ENCODE results near the gene PRPF4. TPM values are rescaled to one million over a fixed set of nuclear protein-coding genes. Genes with fewer than 3 reads are reported as not detected.
"Not testable (repeated sequence)": the region's sequence is repeated elsewhere in the genome, so short reads cannot be mapped to it uniquely, and the experiment has no call there.

The PRPF4 gene
- total RNA-seq, 4 donors from 2014 or later = 13.4 to 20.5 (median 16.5) TPM

- H3K36me3 ChIP-seq = peaks cover 11 to 96% of the 10 kb centered on the region in 2 donors
- H3K27me3 ChIP-seq = no peaks in the 10 kb centered on the region
- H3K27ac ChIP-seq = no peak overlapping the region
- peaks cover 0 to 22% (median 3%) of the 10 kb centered on the region in 3 donors for H3K4me1 ChIP-seq
- no peaks in the 10 kb centered on the region for H3K9me3 ChIP-seq
- no peak for ATAC-seq
- H3K4me3 ChIP-seq = no peak overlapping the region
- WGBS, 2 donors (ENCODE audit: low coverage in 1 of 2) = 86 to 96% methylated on average over 3 to 4 of the region's 4 CpGs
- TF ChIP-seq EP300 (IDR thresholded peaks at IDR 0.05) (no peak), POLR2AphosphoS5 (IDR thresholded peaks at IDR 0.05) (no peak), CTCF (IDR thresholded peaks at IDR 0.05) (no peak), POLR2A (IDR thresholded peaks at IDR 0.05) (no peak)
Measured at GRCh38 chr9:113281356-113281755, 5.9 kb downstream of the PRPF4 start.

DNA sequence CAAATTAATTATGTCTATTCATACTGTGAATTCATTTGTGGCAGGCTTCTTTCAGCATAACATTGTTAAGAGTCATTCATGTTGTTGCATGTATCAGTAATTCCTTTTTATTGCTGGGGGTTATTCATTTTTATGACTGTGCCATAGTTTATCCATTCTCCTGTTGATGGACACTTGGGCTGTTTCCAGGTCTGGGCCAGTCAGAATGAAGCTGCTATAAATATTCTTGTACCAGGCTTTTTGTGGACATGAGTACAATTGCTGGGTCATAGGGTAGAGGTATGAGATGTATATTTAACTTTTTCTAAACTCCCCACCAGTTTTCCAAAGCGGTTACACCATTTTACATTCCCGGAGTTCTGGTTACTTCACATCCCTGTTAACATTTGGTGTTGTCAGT is 13.6 kb downstream of the PRPF4 start:
- H3K27me3 ChIP-seq = no peaks in the 10 kb centered on the region
- no peaks in the 10 kb centered on the region for H3K9me3 ChIP-seq
- H3K27ac ChIP-seq = no peak overlapping the region
- ATAC-seq = no peak
- peaks cover 8 to 100% of the 10 kb centered on the region in 2 donors for H3K36me3 ChIP-seq
- H3K4me3 ChIP-seq = no peak overlapping the region
- 97 to 100% methylated on average over 2 of the region's 2 CpGs for WGBS, 2 donors (ENCODE audit: low coverage in 1 of 2)
- no peaks in the 10 kb centered on the region for H3K4me1 ChIP-seq
- no peak for TF ChIP-seq POLR2A (IDR thresholded peaks at IDR 0.05)
- TF ChIP-seq EP300 (IDR thresholded peaks at IDR 0.05) = no peak
- TF ChIP-seq CTCF (IDR thresholded peaks at IDR 0.05) = no peak
- no peak for TF ChIP-seq POLR2AphosphoS5 (IDR thresholded peaks at IDR 0.05)

DNA sequence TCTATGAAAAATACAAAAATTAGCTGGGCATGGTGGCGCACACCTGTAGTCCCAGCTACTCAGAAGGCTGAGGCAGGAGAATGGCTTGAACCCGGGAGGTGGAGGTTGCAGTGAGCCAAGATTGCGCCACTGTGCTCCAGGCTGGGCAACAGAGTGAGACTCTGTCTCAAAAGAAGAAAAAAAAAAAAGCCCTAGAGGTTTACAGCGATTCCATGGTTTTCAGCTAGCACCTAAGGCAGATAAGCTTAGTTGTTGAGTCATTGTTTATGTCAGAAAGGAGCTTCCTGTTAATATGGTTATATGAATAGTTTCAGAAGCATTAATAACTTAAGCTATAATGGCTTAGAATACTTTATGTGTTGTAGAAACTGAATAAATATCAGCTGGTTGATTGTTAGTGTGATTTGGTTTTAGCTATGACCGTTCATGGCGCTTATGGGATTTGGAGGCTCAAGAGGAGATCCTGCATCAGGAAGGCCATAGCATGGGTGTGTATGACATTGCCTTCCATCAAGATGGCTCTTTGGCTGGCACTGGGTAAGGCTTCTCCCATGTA is 14.7 kb downstream of the PRPF4 start:
- WGBS, 2 donors (ENCODE audit: low coverage in 1 of 2) = 80 to 97% methylated on average over 3 to 6 of the region's 6 CpGs
- H3K4me1 ChIP-seq = no peaks in the 10 kb centered on the region
- no peaks in the 10 kb centered on the region for H3K27me3 ChIP-seq
- peaks cover 8 to 90% of the 10 kb centered on the region in 2 donors for H3K36me3 ChIP-seq
- no peak for ATAC-seq
- H3K27ac ChIP-seq = no peak overlapping the region
- H3K4me3 ChIP-seq = no peak overlapping the region
- no peaks in the 10 kb centered on the region for H3K9me3 ChIP-seq
- TF ChIP-seq EP300 (IDR thresholded peaks at IDR 0.05) (no peak), POLR2AphosphoS5 (IDR thresholded peaks at IDR 0.05) (no peak), CTCF (IDR thresholded peaks at IDR 0.05) (no peak)

DNA sequence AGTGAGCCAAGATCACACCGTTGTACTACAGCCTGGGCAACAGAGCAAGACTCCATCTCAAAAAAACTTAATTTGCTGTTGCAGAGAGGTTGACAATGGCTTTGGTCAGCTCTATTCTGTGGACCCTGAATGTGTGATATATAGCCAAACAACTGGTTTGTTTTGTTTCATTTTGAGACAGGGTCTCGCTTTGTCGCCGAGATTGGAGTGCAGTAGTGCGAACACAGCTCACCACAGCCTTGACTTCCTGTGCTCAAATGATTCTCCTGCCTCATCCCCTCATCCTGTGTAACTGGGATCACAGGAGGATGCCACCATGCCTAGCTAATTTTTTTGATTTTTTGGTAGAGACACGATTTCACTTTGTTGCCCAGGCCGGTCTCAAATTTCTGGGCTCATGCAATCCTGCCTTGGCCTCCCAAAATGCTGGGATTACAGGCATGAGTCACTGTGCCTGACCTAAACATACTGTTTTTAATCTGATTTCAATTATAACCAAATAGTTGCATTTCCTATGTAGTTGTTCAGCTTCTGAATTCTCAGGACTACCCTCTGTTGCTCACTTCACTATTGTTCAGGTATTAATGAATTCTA is 17.9 kb downstream of the PRPF4 start:
- H3K9me3 ChIP-seq = no peaks in the 10 kb centered on the region
- TF ChIP-seq POLR2AphosphoS5 (IDR thresholded peaks at IDR 0.05) = no peak
- no peak for TF ChIP-seq POLR2A (IDR thresholded peaks at IDR 0.05)
- TF ChIP-seq EP300 (IDR thresholded peaks at IDR 0.05) = no peak
- H3K27ac ChIP-seq = no peak overlapping the region
- H3K4me3 ChIP-seq = no peak overlapping the region
- no peaks in the 10 kb centered on the region for H3K4me1 ChIP-seq
- no peak for ATAC-seq
- H3K36me3 ChIP-seq = peaks cover 8 to 58% of the 10 kb centered on the region in 2 donors
- H3K27me3 ChIP-seq = no peaks in the 10 kb centered on the region
- 91 to 92% methylated on average over 7 of the region's 7 CpGs for WGBS, 2 donors (ENCODE audit: low coverage in 1 of 2)

GRCh38 chr9:113296247-113296646 is 20.8 kb downstream of the PRPF4 start:
- peaks cover 0 to 29% of the 10 kb centered on the region in 2 donors for H3K36me3 ChIP-seq
- not testable (repeated sequence) for H3K4me1 ChIP-seq, H3K9me3 ChIP-seq, H3K27ac ChIP-seq, H3K27me3 ChIP-seq, ATAC-seq, H3K4me3 ChIP-seq
- WGBS, 2 donors (ENCODE audit: low coverage in 1 of 2) = 93% methylated on average over 3 to 4 of the region's 8 CpGs

All from gastroesophageal sphincter (tissue), 4 donors.